ENCODE results near the gene BACH2.
"Not testable (repeated sequence)": the region's sequence is repeated elsewhere in the genome, so short reads cannot be mapped to it uniquely, and the experiment has no call there.

Gene BACH2

GRCh38 chr6:90087106-90087833 is 209.4 kb downstream of the BACH2 start:
- no peak for DNase-seq

- DNase-seq = no peak
These were observed 210.1 kb downstream of the BACH2 start for GRCh38 chr6:90086517-90086916.

GRCh38 chr6:90083891-90084290 is 212.8 kb downstream of the BACH2 start:
- no peak for DNase-seq

- DNase-seq = no peak
These were observed 213.8 kb downstream of the BACH2 start for GRCh38 chr6:90082847-90083246.

- no peak for DNase-seq
These were observed 215.7 kb downstream of the BACH2 start for GRCh38 chr6:90080876-90081481.

GRCh38 chr6:90079560-90080490 is 216.8 kb downstream of the BACH2 start:
- DNase-seq = no peak

GRCh38 chr6:90078513-90079289 is 217.9 kb downstream of the BACH2 start:
- DNase-seq = no peak

GRCh38 chr6:90076511-90077415 is 219.9 kb downstream of the BACH2 start:
- no peak for DNase-seq

- DNase-seq = no peak
These were observed 222.3 kb downstream of the BACH2 start for GRCh38 chr6:90074161-90074850.

- peak; percentile 50 for DNase-seq
These were observed 223.6 kb downstream of the BACH2 start for GRCh38 chr6:90072935-90073464.

GRCh38 chr6:90072501-90072900 is 224.1 kb downstream of the BACH2 start:
- no peak for DNase-seq

GRCh38 chr6:90068703-90069523 is 227.7 kb downstream of the BACH2 start:
- DNase-seq = no peak

GRCh38 chr6:90068264-90068663 is 228.4 kb downstream of the BACH2 start:
- DNase-seq = no peak

GRCh38 chr6:90066697-90067096 is 229.9 kb downstream of the BACH2 start:
- DNase-seq = no peak

- no peak for DNase-seq
These were observed 231.5 kb downstream of the BACH2 start for GRCh38 chr6:90065173-90065572.

- DNase-seq = no peak
These were observed 234.0 kb downstream of the BACH2 start for GRCh38 chr6:90062667-90063066.

GRCh38 chr6:90062051-90062450 is 234.6 kb downstream of the BACH2 start:
- DNase-seq = no peak

GRCh38 chr6:90059178-90059577 is 237.5 kb downstream of the BACH2 start:
- DNase-seq = not testable (repeated sequence)

GRCh38 chr6:90055924-90056323 is 240.7 kb downstream of the BACH2 start:
- not testable (repeated sequence) for DNase-seq

GRCh38 chr6:90054193-90054592 is 242.4 kb downstream of the BACH2 start:
- DNase-seq = not testable (repeated sequence)

Measured in NCI-H446 treated with DMSO at 0.1 percent for 48 hours (cell line).